Gastrocnemius medialis (tissue), 4 donors: Measurements from ENCODE around the gene C1QTNF1. TPM values are rescaled to one million over a fixed set of nuclear protein-coding genes. Genes with fewer than 3 reads are reported as not detected.

Experiments
- ATAC-seq, 2 donors: fragments of 150-250 bp; one replicate each; pipeline ENCODE4 v1.9.1; 2016
- DNase-seq, 2 donors: peaks; one replicate each; pipeline ENCODE4 v3.0.0-alpha.2; 2019
- H3K27ac ChIP-seq, 4 donors: fragments of 200-600 bp; sonication (generic); 1 replicate in 1 of 4; 2 replicates in 3 of 4; pipeline ENCODE4 v1.5.1; 2016 to 2018; ENCODE audit warnings: mild to moderate bottlenecking in 2 of 4, moderate library complexity in 1 of 4
- H3K27me3 ChIP-seq, 3 donors: fragments of 200-600 bp; sonication (generic) in 2 of 3; 1 replicate in 1 of 3; 2 replicates in 2 of 3; pipeline versions ENCODE4 v1.5.1 to v1.6.0; 2016 to 2019; ENCODE audit warnings: mild to moderate bottlenecking in 1 of 3, moderate library complexity in 1 of 3
- H3K36me3 ChIP-seq, 2 donors: fragments of 200-600 bp; sonication (generic) in 1 of 2; one replicate each; pipeline ENCODE4 v1.5.1; 2017 to 2018
- H3K4me1 ChIP-seq, 2 donors: fragments of 200-600 bp; sonication (generic) in 1 of 2; one replicate each; pipeline ENCODE4 v1.5.1; 2016 to 2017; ENCODE audit warnings: mild to moderate bottlenecking in 2 of 2
- H3K4me3 ChIP-seq, 4 donors: fragments of 200-600 bp; sonication (generic) in 3 of 4; 1 replicate in 1 of 4; 2 replicates in 3 of 4; pipeline ENCODE4 v1.5.1; 2016 to 2019; ENCODE audit warnings: mild to moderate bottlenecking in 2 of 4
- H3K9me3 ChIP-seq, 3 donors: fragments of 200-600 bp; sonication (generic) in 2 of 3; 1 replicate in 1 of 3; 2 replicates in 2 of 3; pipeline ENCODE4 v1.5.1; 2016 to 2019
- CTCF ChIP-seq, 5 experiments: fragments of 450-650 bp in 3 of 5; fragments of 200-600 bp in 2 of 5; sonication (generic) in 2 of 5; IDR thresholded peaks in 4 of 5; conservative IDR thresholded peaks in 1 of 5; 1 replicate in 4 of 5; 2 replicates in 1 of 5; pipeline ENCODE4 v1.5.1; 2016 to 2019; ENCODE audit warnings: antibody characterized with exemption in 5 of 5, mild to moderate bottlenecking in 3 of 5, moderate library complexity in 3 of 5
- POLR2A ChIP-seq, 2 donors: fragments of 450-650 bp; IDR thresholded peaks; one replicate each; pipeline ENCODE4 v1.6.1; 2017; ENCODE audit warnings: antibody characterized with exemption in 2 of 2, mild to moderate bottlenecking in 2 of 2, moderate library complexity in 2 of 2
- in situ Hi-C, 4 donors: fragments of 200-750 bp; cut with MboI; loops; one replicate each; pipeline versions ENCODE4 v1.15.0 to v1.8.0; 2017; ENCODE audit warnings: low sequenced_read_pairs in 4 of 4
- intact Hi-C: fragments of 100-400 bp; cut with DNase I; formaldehyde crosslinking; loops from one replicate; pipeline ENCODE4 v1.15.1; 2023; ENCODE audit warnings: low total_unique reads
- total RNA-seq, 4 donors: library from RNA; depleted of rRNA; stranded (reverse); fragments of >200 nt; gene quantifications; one replicate each; pipeline versions ENCODE4 v1.1.0 to v1.2.3, GENCODE V29; 2016

Gene C1QTNF1
- total RNA-seq, 4 donors from 2014 or later, result 11.1 to 38.6 (median 21.2) TPM

GRCh38 chr17:79039171-79039570, 15.2 kb downstream of the C1QTNF1 start:
- no peaks in the 10 kb centered on the region for H3K27me3 ChIP-seq
- no peaks in the 10 kb centered on the region for H3K9me3 ChIP-seq
- no peak for DNase-seq
- ATAC-seq, result no peak
- H3K4me3 ChIP-seq, result no peak overlapping the region
- no peaks in the 10 kb centered on the region for H3K36me3 ChIP-seq
- TF ChIP-seq POLR2A (IDR thresholded peaks at IDR 0.05) (no peak), CTCF (IDR thresholded peaks at IDR 0.05 in 4 of 5, conservative IDR thresholded peaks at IDR 0.05 in 1 of 5) (no peak)
- intact Hi-C loops, result no loop called here
- H3K27ac ChIP-seq, result peak overlapping the region; percentile 42 to 63 (median 56)
- in situ Hi-C loops, result no loop called here
- H3K4me1 ChIP-seq, result peaks cover 5 to 26% of the 10 kb centered on the region in 2 donors

- H3K4me3 ChIP-seq, result no peak overlapping the region
- no peaks in the 10 kb centered on the region for H3K27me3 ChIP-seq
- H3K9me3 ChIP-seq, result no peaks in the 10 kb centered on the region
- DNase-seq, result no peak
- no peak for ATAC-seq
- no peak for TF ChIP-seq POLR2A (IDR thresholded peaks at IDR 0.05)
- no peak for TF ChIP-seq CTCF (IDR thresholded peaks at IDR 0.05 in 4 of 5, conservative IDR thresholded peaks at IDR 0.05 in 1 of 5)
- no peaks in the 10 kb centered on the region for H3K36me3 ChIP-seq
- intact Hi-C loops (no loop called here), in situ Hi-C loops (no loop called here)
- no peak overlapping the region for H3K27ac ChIP-seq
- peaks cover 0 to 19% of the 10 kb centered on the region in 2 donors for H3K4me1 ChIP-seq
Measured at GRCh38 chr17:79039886-79040285, 15.9 kb downstream of the C1QTNF1 start.

GRCh38 chr17:79041041-79041570, 17.1 kb downstream of the C1QTNF1 start:
- ATAC-seq (no peak), DNase-seq (no peak)
- in situ Hi-C loops, result no loop called here
- Histone ChIP-seq H3K9me3 (no peaks in the 10 kb centered on the region), H3K27ac (no peak overlapping the region), H3K36me3 (no peaks in the 10 kb centered on the region), H3K27me3 (no peaks in the 10 kb centered on the region), H3K4me3 (no peak overlapping the region), H3K4me1 (peaks cover 2 to 17% of the 10 kb centered on the region in 2 donors)
- TF ChIP-seq POLR2A (IDR thresholded peaks at IDR 0.05), result no peak
- TF ChIP-seq CTCF (IDR thresholded peaks at IDR 0.05 in 4 of 5, conservative IDR thresholded peaks at IDR 0.05 in 1 of 5), result no peak
- intact Hi-C loops, result no loop called here

GRCh38 chr17:79041723-79042420, 17.9 kb downstream of the C1QTNF1 start:
- no peak for ATAC-seq
- H3K4me1 ChIP-seq, result peaks cover 10 to 14% of the 10 kb centered on the region in 2 donors
- TF ChIP-seq CTCF (IDR thresholded peaks at IDR 0.05 in 4 of 5, conservative IDR thresholded peaks at IDR 0.05 in 1 of 5) (no peak), POLR2A (IDR thresholded peaks at IDR 0.05) (no peak)
- peaks cover 0 to 3% (median 0%) of the 10 kb centered on the region in 3 donors for H3K27me3 ChIP-seq
- no peak overlapping the region for H3K4me3 ChIP-seq
- intact Hi-C loops (loop anchor here (1.0 kb wide), 1 partner anchor 23 kb away; no protein-coding TSS in a partner anchor), in situ Hi-C loops (no loop called here)
- H3K36me3 ChIP-seq, result no peaks in the 10 kb centered on the region
- DNase-seq, result no peak
- no peak overlapping the region for H3K27ac ChIP-seq
- no peaks in the 10 kb centered on the region for H3K9me3 ChIP-seq
